ACC112 (cell line): ENCODE measurements around the gene CA14.
"Not testable (repeated sequence)": the region's sequence is repeated elsewhere in the genome, so short reads cannot be mapped to it uniquely, and the experiment has no call there.

ENCODE experiments used
- H2AFZ ChIP-seq: fragments of 200-600 bp; sonication (generic); one replicate; pipeline ENCODE4 v1.6.0; 2017; ENCODE audit warnings: antibody characterized with exemption, low read length; ENCODE audit not compliant: unreplicated experiment
- H3K27ac ChIP-seq: fragments of 200-600 bp; sonication (generic); 2 replicates; pipeline ENCODE4 v1.5.1; 2014; ENCODE audit warnings: low read depth, mild to moderate bottlenecking, antibody characterized with exemption, low read length, moderate library complexity
- H3K27me3 ChIP-seq: fragments of 200-600 bp; sonication (generic); 2 replicates; pipeline ENCODE4 v1.6.1; 2014; ENCODE audit warnings: mild to moderate bottlenecking, antibody characterized with exemption, low read length, moderate library complexity, mixed read lengths; ENCODE audit not compliant: insufficient read depth
- H3K36me3 ChIP-seq: fragments of 200-600 bp; sonication (generic); 2 replicates; pipeline ENCODE4 v1.6.1; 2016; ENCODE audit warnings: mild to moderate bottlenecking, antibody characterized with exemption, low read length, moderate library complexity, mixed read lengths; ENCODE audit not compliant: insufficient read depth
- H3K4me1 ChIP-seq: fragments of 200-600 bp; sonication (generic); one replicate; pipeline ENCODE4 v1.6.1; 2016; ENCODE audit warnings: low read length, mixed read lengths; ENCODE audit not compliant: insufficient read depth, unreplicated experiment, control insufficient read depth
- H3K4me3 ChIP-seq: fragments of 200-600 bp; sonication (generic); 2 replicates; pipeline ENCODE4 v1.5.1; 2014; ENCODE audit warnings: mild to moderate bottlenecking, low read depth, low read length
- H3K79me2 ChIP-seq: fragments of 200-600 bp; sonication (generic); one replicate; pipeline ENCODE4 v1.6.0; 2016; ENCODE audit warnings: low read length; ENCODE audit not compliant: control insufficient read depth, unreplicated experiment, insufficient read depth

The CA14 gene

DNA sequence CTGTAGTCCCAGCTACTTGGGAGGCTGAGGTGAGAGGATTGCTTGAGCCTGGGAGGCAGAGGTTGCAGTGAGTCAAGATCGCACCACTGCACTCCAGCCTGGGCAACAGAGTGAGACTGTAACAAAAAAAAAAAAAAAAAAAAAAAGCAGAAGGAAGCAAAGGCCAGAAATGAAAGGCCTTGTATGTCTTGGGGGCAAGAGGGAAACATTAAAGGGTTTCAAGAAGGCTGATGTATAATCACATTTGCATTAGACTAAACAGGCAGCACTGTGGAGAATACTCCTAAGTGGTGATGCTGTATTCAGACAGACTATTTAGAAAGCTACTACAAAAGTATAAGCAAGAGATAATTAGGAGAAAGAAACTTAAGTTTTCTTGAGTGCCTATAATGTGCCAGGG lies 32.0 kb upstream of the CA14 start:
- no peak overlapping the region for H3K4me3 ChIP-seq
- no peak overlapping the region for H3K27ac ChIP-seq
- no peaks in the 10 kb centered on the region for H3K4me1 ChIP-seq
- H3K27me3 ChIP-seq, result no peaks in the 10 kb centered on the region
- no peaks in the 10 kb centered on the region for H3K79me2 ChIP-seq
- H3K36me3 ChIP-seq, result peaks cover 13% of the 10 kb centered on the region
- no peak overlapping the region for H2AFZ ChIP-seq

DNA sequence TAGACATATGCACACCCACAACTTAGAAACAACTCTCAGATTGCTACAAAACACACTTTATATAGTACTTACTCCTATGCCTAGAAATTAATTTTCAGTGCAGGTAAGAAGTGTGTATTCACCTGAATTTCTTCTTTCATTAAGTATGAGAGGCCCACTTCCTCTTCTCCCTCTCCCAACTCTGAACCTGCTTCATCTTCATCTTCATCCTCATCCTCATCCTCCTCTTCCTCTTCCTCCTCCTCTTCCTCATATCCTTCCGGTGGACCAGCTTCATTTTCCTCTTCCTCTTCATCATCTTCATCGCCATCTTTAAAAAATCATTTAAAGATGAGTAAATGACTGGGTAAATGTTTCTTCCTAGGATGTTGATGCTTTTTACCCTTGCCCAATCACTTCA lies 31.1 kb upstream of the CA14 start:
- Histone ChIP-seq H3K27me3 (no peaks in the 10 kb centered on the region), H3K79me2 (peaks cover 6% of the 10 kb centered on the region), H3K27ac (no peak overlapping the region), H3K4me3 (no peak overlapping the region), H3K36me3 (0 out of 2 replicates have a peak, but pooled peaks cover 11% of the 10 kb centered on the region), H3K4me1 (no peaks in the 10 kb centered on the region), H2AFZ (no peak overlapping the region)

DNA sequence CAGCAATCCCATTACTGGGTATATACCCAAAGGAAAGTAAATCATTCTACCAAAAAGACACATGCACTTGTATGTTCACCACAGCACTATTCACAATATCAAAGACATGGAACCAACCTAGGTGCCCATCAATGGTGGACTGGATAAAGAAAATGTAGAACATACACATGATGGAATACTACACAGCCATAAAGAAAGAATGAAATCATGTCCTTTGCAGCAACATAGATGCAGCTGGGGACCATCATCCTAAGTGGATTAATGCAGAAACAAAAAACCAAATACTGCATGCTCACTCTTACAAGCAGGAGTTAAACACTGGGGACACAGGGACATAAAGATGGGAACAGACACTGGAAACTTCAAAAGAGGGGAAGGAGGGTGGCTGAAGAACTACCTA lies 30.3 kb upstream of the CA14 start:
- H3K36me3 ChIP-seq, result 0 out of 2 replicates have a peak, but pooled peaks cover 11% of the 10 kb centered on the region
- no peak overlapping the region for H2AFZ ChIP-seq
- H3K4me1 ChIP-seq, result no peaks in the 10 kb centered on the region
- no peak overlapping the region for H3K4me3 ChIP-seq
- no peaks in the 10 kb centered on the region for H3K27me3 ChIP-seq
- H3K79me2 ChIP-seq, result peaks cover 10% of the 10 kb centered on the region
- H3K27ac ChIP-seq, result no peak overlapping the region

DNA sequence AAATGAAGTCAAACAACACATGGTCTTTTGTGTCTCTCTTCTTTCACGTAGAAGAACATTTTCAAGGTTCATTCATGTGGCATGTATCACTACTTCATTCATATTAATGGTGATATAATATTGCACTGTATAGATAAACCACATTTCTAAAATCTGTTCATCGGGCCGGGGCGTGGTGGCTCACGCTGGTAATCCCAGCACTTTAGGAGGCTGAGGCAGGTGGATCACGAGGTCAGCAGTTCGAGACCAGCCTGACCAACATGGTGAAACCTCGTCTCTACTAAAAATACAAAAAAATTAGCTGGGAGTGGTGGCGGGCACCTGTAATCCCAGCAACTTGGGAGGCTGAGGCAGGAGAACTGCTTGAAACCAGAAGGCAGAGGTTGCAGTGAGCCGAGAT lies 29.3 kb upstream of the CA14 start:
- not testable (repeated sequence) for H2AFZ ChIP-seq, H3K4me1 ChIP-seq, H3K27ac ChIP-seq, H3K27me3 ChIP-seq, H3K4me3 ChIP-seq
- H3K36me3 ChIP-seq, result 0 out of 2 replicates have a peak, but pooled peaks cover 11% of the 10 kb centered on the region
- peaks cover 18% of the 10 kb centered on the region for H3K79me2 ChIP-seq

DNA sequence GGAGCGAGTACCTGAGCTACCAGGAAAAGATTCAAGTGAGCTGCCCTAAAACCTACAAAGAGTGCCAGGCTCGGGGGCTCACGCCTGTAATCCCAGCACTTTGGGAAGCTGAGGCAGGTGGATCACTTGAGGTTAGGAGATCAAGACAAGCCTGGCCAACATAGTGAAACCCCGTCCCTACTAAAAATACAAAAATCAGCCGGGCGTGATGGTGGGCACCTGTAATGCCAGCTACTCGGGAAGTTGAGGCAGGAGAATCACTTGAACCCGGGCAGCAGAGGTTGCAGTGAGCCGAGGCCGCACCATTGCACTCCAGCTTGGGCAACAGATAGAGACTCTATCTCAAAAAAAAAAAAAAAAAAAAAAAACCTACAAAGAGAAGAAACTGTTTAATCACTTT lies 24.7 kb upstream of the CA14 start:
- H3K4me3 ChIP-seq, H3K4me1 ChIP-seq, H3K27me3 ChIP-seq, H3K36me3 ChIP-seq, H2AFZ ChIP-seq, H3K27ac ChIP-seq: not testable (repeated sequence)
- peaks cover 45% of the 10 kb centered on the region for H3K79me2 ChIP-seq

- peaks cover 8% of the 10 kb centered on the region for H3K4me1 ChIP-seq
- peaks cover 45% of the 10 kb centered on the region for H3K79me2 ChIP-seq
- H3K27me3 ChIP-seq, result no peaks in the 10 kb centered on the region
- peak overlapping the region; percentile 93 for H3K4me3 ChIP-seq
- H3K27ac ChIP-seq, result peak overlapping the region; percentile 86
- 0 out of 2 replicates have a peak, but pooled peaks cover 4% of the 10 kb centered on the region for H3K36me3 ChIP-seq
- peak overlapping the region; percentile 82 for H2AFZ ChIP-seq
These were observed 23.9 kb upstream of the CA14 start for GRCh38 chr1:150233359-150234308.

GRCh38 chr1:150234309-150234565 lies 23.3 kb upstream of the CA14 start:
- Histone ChIP-seq H3K36me3 (0 out of 2 replicates have a peak, but pooled peaks cover 4% of the 10 kb centered on the region), H3K4me1 (peaks cover 8% of the 10 kb centered on the region), H3K79me2 (peaks cover 45% of the 10 kb centered on the region), H3K4me3 (peak overlapping the region; percentile 93), H3K27me3 (no peaks in the 10 kb centered on the region), H3K27ac (peak overlapping the region; percentile 86), H2AFZ (peak overlapping the region; percentile 82)

- peak overlapping the region; percentile 82 for H2AFZ ChIP-seq
- H3K79me2 ChIP-seq, result peaks cover 45% of the 10 kb centered on the region
- peaks cover 8% of the 10 kb centered on the region for H3K4me1 ChIP-seq
- 0 out of 2 replicates have a peak, but pooled peaks cover 4% of the 10 kb centered on the region for H3K36me3 ChIP-seq
- H3K27me3 ChIP-seq, result no peaks in the 10 kb centered on the region
- peak overlapping the region; percentile 93 for H3K4me3 ChIP-seq
- H3K27ac ChIP-seq, result peak overlapping the region; percentile 86
These were observed 22.8 kb upstream of the CA14 start for GRCh38 chr1:150234566-150235293.

DNA sequence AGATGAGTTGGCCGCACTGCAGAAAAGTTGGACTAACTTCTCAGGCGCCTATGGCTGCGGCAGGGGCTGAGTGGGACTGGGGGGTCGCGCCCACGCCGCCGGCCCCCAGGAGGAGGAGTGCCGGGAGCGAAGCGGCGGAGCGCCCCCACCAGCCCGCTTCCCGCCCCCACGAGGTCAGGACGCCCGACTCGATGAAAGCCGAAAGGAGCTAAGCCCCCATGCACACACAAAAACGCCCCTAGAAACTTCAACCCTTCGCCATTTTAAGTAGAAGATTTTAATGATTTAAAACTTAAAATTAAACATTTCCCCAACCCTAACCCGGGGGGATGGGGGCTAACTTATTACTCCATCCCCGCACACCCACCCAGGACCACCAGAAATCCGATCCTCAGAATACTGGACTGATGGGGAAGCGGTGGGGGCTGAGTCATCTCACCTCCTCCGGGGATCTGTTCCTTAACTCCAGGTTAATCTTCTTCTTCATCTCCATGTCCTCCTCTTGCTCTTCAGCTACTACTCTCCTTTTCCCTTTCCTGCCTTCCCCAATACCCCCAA lies 22.2 kb upstream of the CA14 start:
- peaks cover 45% of the 10 kb centered on the region for H3K79me2 ChIP-seq
- H3K4me3 ChIP-seq, result peak overlapping the region; percentile 93
- no peaks in the 10 kb centered on the region for H3K36me3 ChIP-seq
- H3K27ac ChIP-seq, result peak overlapping the region; percentile 86
- H2AFZ ChIP-seq, result peak overlapping the region; percentile 82
- H3K4me1 ChIP-seq, result peaks cover 8% of the 10 kb centered on the region
- H3K27me3 ChIP-seq, result no peaks in the 10 kb centered on the region

DNA sequence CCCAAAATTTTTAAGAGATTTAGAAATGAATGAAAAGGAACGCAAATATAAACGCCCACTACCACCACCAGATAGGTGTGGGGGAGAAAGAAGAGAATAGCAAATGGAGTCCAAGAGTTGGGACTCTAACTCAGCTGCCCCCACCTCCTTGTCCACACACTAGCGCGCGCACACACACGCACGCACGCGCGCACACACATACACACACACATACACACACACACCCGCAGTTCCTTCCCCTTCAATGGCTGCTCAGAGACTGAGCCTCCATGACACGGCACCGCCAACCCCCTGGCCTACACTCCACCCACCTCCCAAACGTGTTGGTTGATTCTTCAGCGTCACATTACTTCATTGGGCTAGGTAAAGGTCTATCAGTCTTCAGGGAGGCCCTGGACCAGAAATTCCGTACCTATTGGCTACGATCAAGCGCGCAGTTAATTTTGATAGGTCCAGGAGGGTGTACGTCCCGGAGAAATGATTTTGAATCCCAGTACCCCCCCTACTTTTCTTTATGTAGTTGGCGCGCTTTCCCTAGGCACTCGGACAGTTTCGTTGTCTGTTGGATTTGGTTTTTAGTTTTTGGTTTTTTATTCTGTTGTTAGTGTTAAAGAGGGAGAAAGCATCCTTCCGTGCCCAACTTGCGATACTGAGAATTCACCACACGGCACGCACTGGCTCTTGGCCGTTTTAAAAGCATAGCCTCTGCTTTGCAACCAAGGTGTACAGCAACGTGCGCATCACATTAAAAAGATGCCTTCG lies 21.5 kb upstream of the CA14 start, which contains the start of gene ANP32E:
TSS of gene ANP32E (minus strand) at position 261 of the 762 bp plus-strand sequence. CDS start 326 bp downstream, outside the sequence.
- H3K4me3 ChIP-seq, result peak within 1 kb of the TSS; percentile 93
- peak within 1 kb of the TSS; percentile 82 for H2AFZ ChIP-seq
- H3K27ac ChIP-seq, result peak within 1 kb of the TSS; percentile 86
- H3K4me1 ChIP-seq, result peaks cover 8% of the 10 kb centered on the region
- no peaks in the 10 kb centered on the region for H3K27me3 ChIP-seq
- H3K79me2 ChIP-seq, result peaks cover 42% of the 10 kb centered on the region
- H3K36me3 ChIP-seq, result no peaks in the 10 kb centered on the region
